ENCODE results near the gene CRY1.

DNA sequence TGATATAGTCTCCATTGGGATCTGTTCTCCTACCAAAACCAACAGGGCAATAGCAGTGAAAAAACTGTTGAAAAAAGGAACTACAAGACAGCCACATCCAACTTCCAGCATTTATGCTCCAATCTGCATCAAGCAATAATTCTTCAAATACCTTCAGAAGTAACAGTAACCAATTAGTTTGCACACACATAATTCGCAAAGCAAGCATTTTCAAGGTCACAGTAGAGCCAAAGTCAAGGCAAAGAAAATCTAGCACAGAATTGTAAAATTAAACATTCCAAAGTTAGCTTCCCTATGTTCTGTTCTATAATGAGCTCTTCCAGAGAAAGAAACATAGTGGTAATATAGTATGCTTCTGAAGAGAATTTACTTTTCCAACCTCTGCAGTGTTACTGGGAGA is 95.4 kb downstream of the CRY1 start:
- TF ChIP-seq TFCP2L1 (CRISPR knock-in tag; IDR thresholded peaks at IDR 0.05) (no peak), CTCF (IDR thresholded peaks at IDR 0.05) (no peak), RFX5 (IDR thresholded peaks at IDR 0.05) (no peak), POLR2A (IDR thresholded peaks at IDR 0.05; ENCODE audit: low read length) (no peak)
